Measurements from ENCODE around the gene PTPRG. TPM values are rescaled to one million over a fixed set of nuclear protein-coding genes. Genes with fewer than 3 reads are reported as not detected.

The PTPRG gene
- total RNA-seq, 6 experiments from 2014 or later = 29.4 to 34.7 (median 32.7) TPM

DNA sequence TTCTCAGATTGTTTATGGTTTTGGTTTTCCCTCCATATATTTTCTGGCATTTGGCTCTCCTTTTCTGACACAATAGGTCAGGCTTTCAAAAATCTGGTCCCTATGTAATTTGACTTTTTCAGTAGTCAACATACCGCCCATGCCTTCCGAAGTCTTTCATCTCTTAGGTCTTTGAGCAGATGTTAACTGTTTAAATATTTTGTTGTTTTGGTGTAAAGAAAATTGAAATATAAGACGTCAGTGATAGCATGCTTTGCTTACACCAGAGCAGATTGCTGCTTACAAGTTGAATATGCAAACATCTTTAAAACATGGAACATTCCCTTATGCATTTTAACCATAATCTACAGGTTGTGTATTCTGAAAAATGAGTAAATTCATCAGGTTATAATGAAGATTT is 233.0 kb downstream of the PTPRG start:
- DNase-seq = no peak
- no peaks in the 10 kb centered on the region for H3K9me3 Mint-ChIP-seq
- no peaks in the 10 kb centered on the region for H3K27me3 Mint-ChIP-seq (ENCODE audit: insufficient read depth)
- H3K4me1 Mint-ChIP-seq (ENCODE audit: low read depth) = peaks cover 17% of the 10 kb centered on the region
- H3K36me3 Mint-ChIP-seq (ENCODE audit: low read depth) = no peaks in the 10 kb centered on the region
- no peak overlapping the region for H3K27ac Mint-ChIP-seq
- TF ChIP-seq, protein P1, sequence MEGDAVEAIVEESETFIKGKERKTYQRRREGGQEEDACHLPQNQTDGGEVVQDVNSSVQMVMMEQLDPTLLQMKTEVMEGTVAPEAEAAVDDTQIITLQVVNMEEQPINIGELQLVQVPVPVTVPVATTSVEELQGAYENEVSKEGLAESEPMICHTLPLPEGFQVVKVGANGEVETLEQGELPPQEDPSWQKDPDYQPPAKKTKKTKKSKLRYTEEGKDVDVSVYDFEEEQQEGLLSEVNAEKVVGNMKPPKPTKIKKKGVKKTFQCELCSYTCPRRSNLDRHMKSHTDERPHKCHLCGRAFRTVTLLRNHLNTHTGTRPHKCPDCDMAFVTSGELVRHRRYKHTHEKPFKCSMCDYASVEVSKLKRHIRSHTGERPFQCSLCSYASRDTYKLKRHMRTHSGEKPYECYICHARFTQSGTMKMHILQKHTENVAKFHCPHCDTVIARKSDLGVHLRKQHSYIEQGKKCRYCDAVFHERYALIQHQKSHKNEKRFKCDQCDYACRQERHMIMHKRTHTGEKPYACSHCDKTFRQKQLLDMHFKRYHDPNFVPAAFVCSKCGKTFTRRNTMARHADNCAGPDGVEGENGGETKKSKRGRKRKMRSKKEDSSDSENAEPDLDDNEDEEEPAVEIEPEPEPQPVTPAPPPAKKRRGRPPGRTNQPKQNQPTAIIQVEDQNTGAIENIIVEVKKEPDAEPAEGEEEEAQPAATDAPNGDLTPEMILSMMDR (IDR thresholded peaks at IDR 0.05) = no peak
- no peak overlapping the region for H3K4me3 Mint-ChIP-seq

- H3K36me3 Mint-ChIP-seq (ENCODE audit: low read depth) = no peaks in the 10 kb centered on the region
- no peaks in the 10 kb centered on the region for H3K9me3 Mint-ChIP-seq
- no peak overlapping the region for H3K27ac Mint-ChIP-seq
- H3K4me1 Mint-ChIP-seq (ENCODE audit: low read depth) = peaks cover 17% of the 10 kb centered on the region
- DNase-seq = no peak
- H3K4me3 Mint-ChIP-seq = no peak overlapping the region
- TF ChIP-seq, protein P1 (IDR thresholded peaks at IDR 0.05) = no peak
- no peaks in the 10 kb centered on the region for H3K27me3 Mint-ChIP-seq (ENCODE audit: insufficient read depth)
Observed at GRCh38 chr3:61794961-61795360, 233.6 kb downstream of the PTPRG start.

DNA sequence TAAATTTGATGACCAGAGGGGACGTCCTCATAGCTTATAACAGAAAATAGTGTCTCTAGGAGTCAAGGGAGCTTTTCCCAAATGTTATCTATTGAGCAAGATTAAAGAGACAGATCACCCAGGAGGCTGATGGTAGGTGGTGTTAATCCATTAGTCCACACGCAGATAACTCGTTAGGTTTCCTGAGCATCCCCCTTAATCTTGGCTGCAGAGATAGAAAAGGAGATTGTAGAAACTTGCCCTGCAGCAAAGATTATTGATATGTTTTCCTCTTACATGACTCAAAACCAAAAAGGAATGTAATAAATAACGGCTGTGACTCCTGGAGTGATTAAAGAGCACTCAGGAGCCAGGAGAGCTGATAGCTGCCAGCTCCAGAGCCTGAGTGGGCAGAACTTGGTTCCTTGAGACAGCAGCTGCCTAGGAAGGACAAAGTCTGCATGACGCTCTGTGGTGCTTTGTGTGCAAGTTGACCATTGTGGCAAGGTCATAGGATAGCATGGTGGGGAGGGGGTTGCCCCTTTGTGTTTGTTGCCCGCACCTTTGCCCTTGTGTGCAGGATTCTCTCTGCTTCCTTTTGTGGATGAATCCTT is 234.8 kb downstream of the PTPRG start:
- TF ChIP-seq, protein P1 (IDR thresholded peaks at IDR 0.05) = no peak
- no peak overlapping the region for H3K27ac Mint-ChIP-seq
- no peaks in the 10 kb centered on the region for H3K36me3 Mint-ChIP-seq (ENCODE audit: low read depth)
- peaks cover 12% of the 10 kb centered on the region for H3K4me1 Mint-ChIP-seq (ENCODE audit: low read depth)
- H3K4me3 Mint-ChIP-seq = no peak overlapping the region
- H3K9me3 Mint-ChIP-seq = no peaks in the 10 kb centered on the region
- no peak for DNase-seq
- no peaks in the 10 kb centered on the region for H3K27me3 Mint-ChIP-seq (ENCODE audit: insufficient read depth)

DNA sequence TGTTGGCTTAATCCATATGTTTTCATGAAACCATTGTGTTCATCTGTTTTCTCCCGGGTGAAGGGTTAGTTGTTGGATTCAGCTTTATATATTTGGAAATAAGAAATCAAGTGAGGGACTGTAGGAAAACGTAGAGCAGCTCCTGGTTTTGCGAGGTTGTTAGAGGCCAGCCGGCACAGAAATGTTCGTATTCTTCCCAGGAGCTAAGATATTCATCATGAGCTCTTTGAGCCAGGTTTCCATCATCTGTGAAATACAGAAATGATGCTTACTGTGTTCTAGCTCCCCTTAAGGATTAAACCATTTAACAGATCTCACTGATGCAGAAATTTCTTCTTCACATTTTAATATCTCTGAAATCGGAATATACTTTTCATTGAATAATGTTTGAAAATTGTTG is 235.5 kb downstream of the PTPRG start:
- Mint-ChIP-seq H3K27ac (no peak overlapping the region), H3K4me1 (ENCODE audit: low read depth) (peaks cover 12% of the 10 kb centered on the region), H3K4me3 (no peak overlapping the region), H3K36me3 (ENCODE audit: low read depth) (no peaks in the 10 kb centered on the region), H3K27me3 (ENCODE audit: insufficient read depth) (no peaks in the 10 kb centered on the region), H3K9me3 (no peaks in the 10 kb centered on the region)
- TF ChIP-seq, protein P1 (IDR thresholded peaks at IDR 0.05) = no peak
- DNase-seq = no peak

GRCh38 chr3:61802772-61803171 is 241.4 kb downstream of the PTPRG start:
- no peak overlapping the region for H3K4me3 Mint-ChIP-seq
- H3K27me3 Mint-ChIP-seq (ENCODE audit: insufficient read depth) = no peaks in the 10 kb centered on the region
- TF ChIP-seq, protein P1 (IDR thresholded peaks at IDR 0.05) = no peak
- no peak overlapping the region for H3K27ac Mint-ChIP-seq
- DNase-seq = no peak
- H3K36me3 Mint-ChIP-seq (ENCODE audit: low read depth) = no peaks in the 10 kb centered on the region
- H3K9me3 Mint-ChIP-seq = no peaks in the 10 kb centered on the region
- H3K4me1 Mint-ChIP-seq (ENCODE audit: low read depth) = peaks cover 22% of the 10 kb centered on the region

DNA sequence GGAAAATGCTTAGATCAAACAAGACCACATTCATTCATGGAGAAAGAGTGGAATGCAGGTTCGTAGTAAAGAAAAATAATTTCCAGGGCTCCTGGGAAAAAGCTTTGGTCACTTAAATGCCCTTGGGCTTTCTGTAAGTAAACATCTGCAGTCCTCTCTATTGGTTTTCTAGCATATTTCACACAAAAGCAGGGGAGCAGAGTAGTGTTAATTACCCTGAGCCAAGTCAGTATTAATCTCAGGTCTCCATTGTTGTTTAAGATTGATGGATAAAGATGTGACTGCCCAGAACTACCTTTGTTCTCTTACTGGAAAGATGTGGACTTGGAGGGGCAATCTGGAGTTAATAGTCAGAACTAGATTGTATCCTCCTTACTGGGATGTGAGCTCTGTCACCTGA is 242.6 kb downstream of the PTPRG start:
- Mint-ChIP-seq H3K27ac (no peak overlapping the region), H3K4me3 (no peak overlapping the region), H3K36me3 (ENCODE audit: low read depth) (no peaks in the 10 kb centered on the region), H3K4me1 (ENCODE audit: low read depth) (peaks cover 29% of the 10 kb centered on the region), H3K27me3 (ENCODE audit: insufficient read depth) (no peaks in the 10 kb centered on the region), H3K9me3 (no peaks in the 10 kb centered on the region)
- TF ChIP-seq, protein P1 (IDR thresholded peaks at IDR 0.05) = no peak
- no peak for DNase-seq
